GM23338 (cell line): ENCODE results near the gene CASTOR2. TPM values are rescaled to one million over a fixed set of nuclear protein-coding genes. Genes with fewer than 3 reads are reported as not detected.

Experiments
- ATAC-seq: fragments of 200-7000 bp; cut with Tn5 transposase; 3 replicates; pipeline ENCODE4 v1.9.1; 2020
- DNase-seq: peaks from one replicate; pipeline ENCODE4 v3.0.0-alpha.2; 2015; ENCODE audit warnings: low spot score
- H2AFZ ChIP-seq: fragments of 200-600 bp; sonication (generic); 2 replicates; pipeline ENCODE4 v1.8.0; 2016; ENCODE audit warnings: antibody characterized with exemption, mild to moderate bottlenecking, moderate library complexity
- H3F3A ChIP-seq: fragments of 200-600 bp; sonication (generic); replicated peaks from 2 replicates; pipeline ENCODE4 v1.8.0; 2017; ENCODE audit warnings: antibody characterized with exemption, mixed run types, low read depth
- H3K27ac ChIP-seq: fragments of 200-600 bp; sonication (generic); 2 replicates; pipeline ENCODE4 v1.6.1; 2016; ENCODE audit warnings: low read depth
- H3K27me3 ChIP-seq: fragments of 200-600 bp; sonication (generic); 2 replicates; pipeline ENCODE4 v1.8.0; 2016; ENCODE audit warnings: mild to moderate bottlenecking, mixed run types, moderate library complexity; ENCODE audit not compliant: insufficient read depth
- H3K36me3 ChIP-seq: fragments of 200-600 bp; sonication (generic); 2 replicates; pipeline ENCODE4 v1.8.0; 2016; ENCODE audit warnings: mild to moderate bottlenecking; ENCODE audit not compliant: insufficient read depth
- H3K4me1 ChIP-seq: fragments of 200-600 bp; sonication (generic); 2 replicates; pipeline ENCODE4 v1.8.0; 2016; ENCODE audit warnings: mild to moderate bottlenecking, moderate library complexity; ENCODE audit not compliant: insufficient read depth
- H3K4me2 ChIP-seq: fragments of 200-600 bp; sonication (generic); 2 replicates; pipeline ENCODE4 v1.7.1; 2017; ENCODE audit warnings: mixed run types
- H3K4me3 ChIP-seq: fragments of 200-600 bp; sonication (generic); 2 replicates; pipeline ENCODE4 v1.6.1; 2016; ENCODE audit warnings: mixed run types
- H3K79me2 ChIP-seq: fragments of 200-600 bp; sonication (generic); replicated peaks from 2 replicates; pipeline ENCODE4 v1.8.0; 2017; ENCODE audit warnings: mild to moderate bottlenecking; ENCODE audit not compliant: insufficient read depth
- H3K9me2 ChIP-seq: fragments of 200-600 bp; sonication (generic); 2 replicates; pipeline ENCODE4 v1.8.0; 2017; ENCODE audit not compliant: insufficient read depth
- H4K20me1 ChIP-seq: fragments of 200-600 bp; sonication (generic); replicated peaks from 2 replicates; pipeline ENCODE4 v1.8.0; 2017; ENCODE audit warnings: mild to moderate bottlenecking; ENCODE audit not compliant: insufficient read depth
- H3K27ac Mint-ChIP-seq: 2 replicates; pipeline ENCODE4 v1.8.0; 2020; ENCODE audit warnings: inconsistent platforms, mild to moderate bottlenecking, moderate library complexity, mixed read lengths
- H3K27me3 Mint-ChIP-seq: 3 replicates; pipeline ENCODE4 v1.8.0; 2022; ENCODE audit warnings: low read depth, mild to moderate bottlenecking, moderate library complexity, mixed read lengths, inconsistent platforms; ENCODE audit not compliant: insufficient read depth, poor library complexity
- H3K36me3 Mint-ChIP-seq: 3 replicates; pipeline ENCODE4 v1.8.0; 2021; ENCODE audit warnings: low read depth, mild to moderate bottlenecking, inconsistent platforms, moderate library complexity, mixed read lengths
- H3K4me1 Mint-ChIP-seq: 3 replicates; pipeline ENCODE4 v1.8.0; 2020; ENCODE audit warnings: mild to moderate bottlenecking, inconsistent platforms, mixed read lengths
- H3K4me3 Mint-ChIP-seq: 3 replicates; pipeline ENCODE4 v1.8.0; 2021; ENCODE audit warnings: moderate library complexity, mild to moderate bottlenecking, inconsistent platforms, mixed read lengths
- H3K9me3 Mint-ChIP-seq: 3 replicates; pipeline ENCODE4 v1.8.0; 2020; ENCODE audit warnings: moderate library complexity, mild to moderate bottlenecking, inconsistent platforms, mixed read lengths
- CTCF ChIP-seq, 2 experiments: fragments of 200-600 bp in 1 of 2; sonication (generic) in 1 of 2; conservative IDR thresholded peaks; 2 replicates each; pipeline versions ENCODE4 v1.5.1 to v1.6.1; 2016 to 2017; ENCODE audit warnings: antibody characterized with exemption in 2 of 2, low read depth in 2 of 2, mild to moderate bottlenecking in 2 of 2, moderate library complexity in 1 of 2
- ETS1 ChIP-seq: IDR thresholded peaks from 2 replicates; pipeline ENCODE4 v1.6.1; 2016; ENCODE audit warnings: antibody characterized with exemption
- EZH2 ChIP-seq: fragments of 200-600 bp; sonication (generic); IDR thresholded peaks from one replicate; pipeline ENCODE4 v1.8.0; 2017; ENCODE audit warnings: antibody characterized with exemption, mild to moderate bottlenecking, low read depth; ENCODE audit not compliant: unreplicated experiment
- EZH2phosphoT487 ChIP-seq: fragments of 200-600 bp; sonication (generic); IDR thresholded peaks from one replicate; pipeline ENCODE4 v1.8.1; 2018; ENCODE audit warnings: antibody characterized with exemption; ENCODE audit not compliant: unreplicated experiment
- JUNB ChIP-seq: IDR thresholded peaks from one replicate; pipeline ENCODE4 v1.6.1; 2016; ENCODE audit warnings: antibody characterized with exemption; ENCODE audit not compliant: unreplicated experiment
- POLR2AphosphoS5 ChIP-seq: IDR thresholded peaks from 2 replicates; pipeline ENCODE4 v1.6.1; 2016; ENCODE audit warnings: antibody characterized with exemption, low read depth
- REST ChIP-seq: IDR thresholded peaks from one replicate; pipeline ENCODE4 v1.6.1; 2018; ENCODE audit warnings: antibody characterized with exemption; ENCODE audit not compliant: unreplicated experiment
- STAT1 ChIP-seq: IDR thresholded peaks from one replicate; pipeline ENCODE4 v1.6.1; 2016; ENCODE audit warnings: antibody characterized with exemption; ENCODE audit not compliant: unreplicated experiment
- ZNF114 ChIP-seq: fragments of 250-450 bp; sonication (Bioruptor Pico); IDR thresholded peaks from 2 replicates; pipeline ENCODE4 v1.5.0; 2020; ENCODE audit warnings: mild to moderate bottlenecking, moderate library complexity
- polyA plus RNA-seq: library from polyadenylated mRNA; unstranded; fragments of >200 nt; fragmentation: Nextera tagmentation; extraction: Ambion mirVana; gene quantifications from 2 replicates; pipeline ENCODE4 v1.2.1, GENCODE V29; 2016
- total RNA-seq: library from RNA; depleted of rRNA; stranded (reverse); fragments of >200 nt; shearing (Covaris generic); gene quantifications from 2 replicates; pipeline ENCODE4 v1.2.3, GENCODE V29; 2014

Gene CASTOR2
- total and polyA plus RNA-seq, 2 experiments from 2014 or later = 3.2 to 35.7 TPM

- H3K27ac Mint-ChIP-seq = no peak overlapping the region
- no peaks in the 10 kb centered on the region for H3K79me2 ChIP-seq
- DNase-seq (no peak), ATAC-seq (no peak)
- no peak overlapping the region for H3K4me2 ChIP-seq
- no peaks in the 10 kb centered on the region for H3F3A ChIP-seq
- peaks cover 8% of the 10 kb centered on the region for H3K27me3 Mint-ChIP-seq
- H3K4me1 Mint-ChIP-seq = no peaks in the 10 kb centered on the region
- H3K9me3 Mint-ChIP-seq = no peaks in the 10 kb centered on the region
- H3K27ac ChIP-seq = no peak overlapping the region
- no peaks in the 10 kb centered on the region for H3K27me3 ChIP-seq
- H3K36me3 Mint-ChIP-seq = no peaks in the 10 kb centered on the region; the same call in 2 of the 3 replicates
- H4K20me1 ChIP-seq = no peaks in the 10 kb centered on the region; the same call in 1 of the 2 replicates
- H3K4me1 ChIP-seq = no peaks in the 10 kb centered on the region
- H3K4me3 ChIP-seq = no peak overlapping the region
- H3K4me3 Mint-ChIP-seq = no peak overlapping the region
- H3K36me3 ChIP-seq = no peaks in the 10 kb centered on the region
- no peaks in the 10 kb centered on the region for H3K9me2 ChIP-seq
- no peak overlapping the region for H2AFZ ChIP-seq
- no peak for TF ChIP-seq CTCF (conservative IDR thresholded peaks at IDR 0.05; ENCODE audit: low read depth in 2 of 2)
- TF ChIP-seq JUNB = no peak
Measured at GRCh38 chr7:75033826-75034225, 69.3 kb downstream of the CASTOR2 start.

GRCh38 chr7:75038508-75038907 lies 74.0 kb downstream of the CASTOR2 start:
- Histone ChIP-seq H3F3A (peaks cover 4% of the 10 kb centered on the region; the same call in 1 of the 2 replicates), H3K9me2 (no peaks in the 10 kb centered on the region), H3K4me1 (peaks cover 5% of the 10 kb centered on the region; the same call in 1 of the 2 replicates), H3K4me2 (no peak overlapping the region), H3K4me3 (no peak overlapping the region), H4K20me1 (peaks cover 3% of the 10 kb centered on the region; the same call in 1 of the 2 replicates), H3K27me3 (no peaks in the 10 kb centered on the region), H3K79me2 (no peaks in the 10 kb centered on the region), H2AFZ (no peak overlapping the region), H3K36me3 (no peaks in the 10 kb centered on the region), H3K27ac (no peak overlapping the region)
- Mint-ChIP-seq H3K27ac (no peak overlapping the region), H3K4me3 (no peak overlapping the region), H3K36me3 (peaks cover 7% of the 10 kb centered on the region), H3K9me3 (no peaks in the 10 kb centered on the region), H3K27me3 (peaks cover 5% of the 10 kb centered on the region), H3K4me1 (peaks cover 11% of the 10 kb centered on the region)
- ATAC-seq (peak; percentile 39), DNase-seq (peak; percentile 17)
- TF ChIP-seq CTCF (conservative IDR thresholded peaks at IDR 0.05; ENCODE audit: low read depth in 2 of 2) (0 out of 4 replicates have a peak, but pooled peaks of 1 of the 2 experiments have one; percentile 1), ETS1 (no peak), JUNB (no peak)

- peaks cover 5% of the 10 kb centered on the region; the same call in 1 of the 2 replicates for H3K4me1 ChIP-seq
- peaks cover 11% of the 10 kb centered on the region for H3K4me1 Mint-ChIP-seq
- TF ChIP-seq JUNB (no peak), EZH2 (no peak), REST (no peak), STAT1 (no peak), POLR2AphosphoS5 (no peak), EZH2phosphoT487 (no peak), ZNF114 (CRISPR knock-in tag) (no peak)
Measured at GRCh38 chr7:75039166-75039565, 74.7 kb downstream of the CASTOR2 start.

More at GRCh38 chr7:75039166-75039565, 74.7 kb downstream of the CASTOR2 start:
- no peak overlapping the region; the same call in 1 of the 2 replicates for H3K27ac ChIP-seq
- no peaks in the 10 kb centered on the region for H3K9me2 ChIP-seq
- peaks cover 8% of the 10 kb centered on the region for H3K27me3 Mint-ChIP-seq
- no peak overlapping the region for H3K4me3 ChIP-seq
- H3K79me2 ChIP-seq = no peaks in the 10 kb centered on the region
- no peak overlapping the region for H3K4me3 Mint-ChIP-seq
- H3F3A ChIP-seq = peaks cover 4% of the 10 kb centered on the region; the same call in 1 of the 2 replicates
- no peak overlapping the region for H2AFZ ChIP-seq
- peaks cover 11% of the 10 kb centered on the region for H3K36me3 Mint-ChIP-seq
- no peak for DNase-seq
- ATAC-seq = no peak
- no peak overlapping the region for H3K27ac Mint-ChIP-seq
- peaks cover 3% of the 10 kb centered on the region; the same call in 1 of the 2 replicates for H4K20me1 ChIP-seq
- H3K36me3 ChIP-seq = no peaks in the 10 kb centered on the region
- H3K4me2 ChIP-seq = no peak overlapping the region
- H3K27me3 ChIP-seq = no peaks in the 10 kb centered on the region
- H3K9me3 Mint-ChIP-seq = no peaks in the 10 kb centered on the region
